Activated CD8-positive, alpha-beta T cell treated with anti-CD3 and anti-CD28 coated beads for 36 hours (primary cell): ENCODE results near the gene USE1. TPM values are rescaled to one million over a fixed set of nuclear protein-coding genes. Genes with fewer than 3 reads are reported as not detected.

Experiments
- ATAC-seq: fragments of 200-7000 bp; cut with Tn5 transposase; one replicate; pipeline ENCODE4 v1.10.0; 2021; ENCODE audit warnings: mild to moderate bottlenecking, moderate library complexity
- CTCF ChIA-PET: fragments of 350-600 bp; sonication (Branson Sonifier 250); formaldehyde crosslinking; loops from one replicate; lab custom pipeline; 2021; ENCODE audit warnings: antibody characterized with exemption; lab: Charles Lee
- POLR2A ChIA-PET: fragments of 350-600 bp; sonication (Branson Sonifier 250); formaldehyde crosslinking; loops from one replicate; lab custom pipeline; 2021; ENCODE audit warnings: antibody characterized with exemption; lab: Charles Lee
- DNase-seq: peaks from one replicate; pipeline ENCODE4 v3.0.0-alpha.2; 2020
- H3K27ac Mint-ChIP-seq: one replicate; pipeline ENCODE4 v1.8.0; 2021; ENCODE audit warnings: mild to moderate bottlenecking, mixed read lengths
- H3K27me3 Mint-ChIP-seq: one replicate; pipeline ENCODE4 v1.8.0; 2021; ENCODE audit warnings: mixed read lengths
- H3K36me3 Mint-ChIP-seq: one replicate; pipeline ENCODE4 v1.8.0; 2021; ENCODE audit warnings: low read depth, mixed read lengths
- H3K4me1 Mint-ChIP-seq: one replicate; pipeline ENCODE4 v1.8.0; 2021; ENCODE audit warnings: low read depth, mixed read lengths
- H3K4me3 Mint-ChIP-seq: one replicate; pipeline ENCODE4 v1.8.0; 2021; ENCODE audit warnings: mild to moderate bottlenecking, moderate library complexity, mixed read lengths
- H3K9me3 Mint-ChIP-seq: one replicate; pipeline ENCODE4 v1.8.0; 2021; ENCODE audit warnings: mixed read lengths
- CTCF ChIP-seq: fragments of 200-600 bp; IDR thresholded peaks from one replicate; pipeline ENCODE4 v1.8.0; 2022; ENCODE audit warnings: antibody characterized with exemption, mild to moderate bottlenecking
- intact Hi-C: fragments of 100-400 bp; cut with micrococcal nuclease; formaldehyde crosslinking; loops from one replicate; pipeline ENCODE4 v1.10.0; 2022
- total RNA-seq, 2 experiments: library from RNA; stranded (reverse); gene quantifications; one replicate each; pipeline ENCODE4 v1.2.3, GENCODE V29; 2021

USE1 gene
- total RNA-seq, 2 experiments from 2014 or later: 26.5 to 27.1 TPM

GRCh38 chr19:17254636-17255035, 39.5 kb downstream of the USE1 start:
- intact Hi-C loops: no loop called here
- Mint-ChIP-seq H3K27ac (no peak overlapping the region), H3K9me3 (no peaks in the 10 kb centered on the region), H3K4me3 (no peak overlapping the region), H3K4me1 (no peaks in the 10 kb centered on the region), H3K27me3 (no peaks in the 10 kb centered on the region), H3K36me3 (no peaks in the 10 kb centered on the region)
- CTCF ChIA-PET: interaction anchor here (1.1 to 6.3 kb wide), 4 partner anchors 12 to 36 kb away, joined by 4 to 46 read pairs (median 8); partner anchors contain the start of genes ANKLE1 and BABAM1
- POLR2A ChIA-PET: no interaction called here
- TF ChIP-seq CTCF: no peak
- no peak for ATAC-seq
- no peak for DNase-seq

- ChIA-PET POLR2A (no interaction called here), CTCF (interaction anchor here (1.1 to 6.3 kb wide), 5 partner anchors 10 to 35 kb away, joined by 4 to 46 read pairs (median 5); partner anchors contain the start of genes ANKLE1 and BABAM1)
- no peaks in the 10 kb centered on the region for H3K36me3 Mint-ChIP-seq
- no peak overlapping the region for H3K27ac Mint-ChIP-seq
- H3K4me3 Mint-ChIP-seq: no peak overlapping the region
- no peaks in the 10 kb centered on the region for H3K9me3 Mint-ChIP-seq
- no peaks in the 10 kb centered on the region for H3K4me1 Mint-ChIP-seq
- no peaks in the 10 kb centered on the region for H3K27me3 Mint-ChIP-seq
- TF ChIP-seq CTCF: no peak
- ATAC-seq (no peak), DNase-seq (no peak)
- intact Hi-C loops: no loop called here
Measured at GRCh38 chr19:17255150-17255621, 40.0 kb downstream of the USE1 start.

- Mint-ChIP-seq H3K27ac (no peak overlapping the region), H3K27me3 (no peaks in the 10 kb centered on the region), H3K4me3 (no peak overlapping the region), H3K36me3 (no peaks in the 10 kb centered on the region), H3K9me3 (no peaks in the 10 kb centered on the region), H3K4me1 (peaks cover 5% of the 10 kb centered on the region)
- DNase-seq (no peak), ATAC-seq (no peak)
- TF ChIP-seq CTCF: no peak
- ChIA-PET POLR2A (interaction anchor here (1.0 kb wide), 1 partner anchor 25 kb away, joined by 3 read pairs; no protein-coding TSS in a partner anchor), CTCF (interaction anchor here (1.5 to 6.3 kb wide), 4 partner anchors 9 to 34 kb away, joined by 4 to 46 read pairs (median 8); partner anchors contain the start of gene ANKLE1)
- intact Hi-C loops: no loop called here
Measured at GRCh38 chr19:17256130-17256529, 41.0 kb downstream of the USE1 start.

GRCh38 chr19:17259118-17259780, 44.1 kb downstream of the USE1 start:
- ChIA-PET CTCF (interaction anchor here (0.7 to 6.3 kb wide), 7 partner anchors 8 to 1192 kb away, joined by 3 to 46 read pairs (median 4); partner anchors contain the start of genes ANKLE1 and BABAM1), POLR2A (interaction anchor here (0.6 to 3.0 kb wide), 3 partner anchors 16 to 44 kb away, joined by 3 to 9 read pairs (median 5); partner anchors contain the start of genes ANKLE1 and USE1)
- H3K4me1 Mint-ChIP-seq: peaks cover 5% of the 10 kb centered on the region
- no peak overlapping the region for H3K4me3 Mint-ChIP-seq
- H3K9me3 Mint-ChIP-seq: no peaks in the 10 kb centered on the region
- no peaks in the 10 kb centered on the region for H3K27me3 Mint-ChIP-seq
- no peak overlapping the region for H3K27ac Mint-ChIP-seq
- TF ChIP-seq CTCF: no peak
- DNase-seq (no peak), ATAC-seq (no peak)
- intact Hi-C loops: no loop called here
- H3K36me3 Mint-ChIP-seq: no peaks in the 10 kb centered on the region

- DNase-seq (no peak), ATAC-seq (no peak)
- no peaks in the 10 kb centered on the region for H3K36me3 Mint-ChIP-seq
- H3K27me3 Mint-ChIP-seq: no peaks in the 10 kb centered on the region
- no peak overlapping the region for H3K4me3 Mint-ChIP-seq
- peaks cover 8% of the 10 kb centered on the region for H3K4me1 Mint-ChIP-seq
- intact Hi-C loops: no loop called here
- ChIA-PET POLR2A (interaction anchor here (0.6 to 3.0 kb wide), 2 partner anchors 22 to 193 kb away, joined by 3 to 9 read pairs; partner anchors contain the start of gene ANKLE1), CTCF (interaction anchor here (0.7 to 6.3 kb wide), 19 partner anchors 8 to 195 kb away, joined by 3 to 46 read pairs (median 4); partner anchors contain the start of genes ANKLE1 and USE1)
- no peaks in the 10 kb centered on the region for H3K9me3 Mint-ChIP-seq
- no peak overlapping the region for H3K27ac Mint-ChIP-seq
- TF ChIP-seq CTCF: no peak
Measured at GRCh38 chr19:17259934-17260333, 44.8 kb downstream of the USE1 start.
